ENCODE results near the gene TIMM50. TPM values are rescaled to one million over a fixed set of nuclear protein-coding genes. Genes with fewer than 3 reads are reported as not detected.

Gene TIMM50
- total RNA-seq, 1 donor from 2014 or later, result 97.2 TPM

DNA sequence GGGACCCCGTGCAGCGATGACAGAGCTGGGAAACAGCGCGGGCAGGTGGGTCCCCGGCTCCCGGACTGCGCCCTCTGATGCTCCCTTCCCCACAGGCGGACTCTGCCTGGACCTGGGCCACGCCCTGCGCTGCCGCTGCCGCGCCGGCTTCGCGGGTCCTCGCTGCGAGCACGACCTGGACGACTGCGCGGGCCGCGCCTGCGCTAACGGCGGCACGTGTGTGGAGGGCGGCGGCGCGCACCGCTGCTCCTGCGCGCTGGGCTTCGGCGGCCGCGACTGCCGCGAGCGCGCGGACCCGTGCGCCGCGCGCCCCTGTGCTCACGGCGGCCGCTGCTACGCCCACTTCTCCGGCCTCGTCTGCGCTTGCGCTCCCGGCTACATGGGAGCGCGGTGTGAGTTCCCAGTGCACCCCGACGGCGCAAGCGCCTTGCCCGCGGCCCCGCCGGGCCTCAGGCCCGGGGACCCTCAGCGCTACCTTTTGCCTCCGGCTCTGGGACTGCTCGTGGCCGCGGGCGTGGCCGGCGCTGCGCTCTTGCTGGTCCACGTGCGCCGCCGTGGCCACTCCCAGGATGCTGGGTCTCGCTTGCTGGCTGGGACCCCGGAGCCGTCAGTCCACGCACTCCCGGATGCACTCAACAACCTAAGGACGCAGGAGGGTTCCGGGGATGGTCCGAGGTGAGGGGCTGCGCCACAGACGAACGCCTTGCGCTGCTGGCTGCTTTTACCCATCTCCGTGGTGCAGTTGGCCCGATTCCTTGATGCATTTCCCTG is 26.5 kb downstream of the TIMM50 start:
- no peak for FAIRE-seq
- Histone ChIP-seq H4K20me1 (ENCODE audit: insufficient read depth, low read length) (no peaks in the 10 kb centered on the region), H3K27me3 (ENCODE audit: insufficient read depth, low read length) (peaks cover 5% of the 10 kb centered on the region), H3K4me2 (ENCODE audit: low read length) (peak overlapping the region; percentile 96), H2AFZ (ENCODE audit: low read depth, low read length) (peak overlapping the region; percentile 98), H3K79me2 (ENCODE audit: insufficient read depth, low read length) (no peaks in the 10 kb centered on the region), H3K36me3 (ENCODE audit: insufficient read depth, low read length) (no peaks in the 10 kb centered on the region), H3K9me3 (ENCODE audit: insufficient read depth, low read depth, low read length) (no peaks in the 10 kb centered on the region), H3K4me3 (ENCODE audit: insufficient read depth, low read depth, low read length) (peak overlapping the region; percentile 68), H3K27ac (ENCODE audit: low read depth, low read length) (no peak overlapping the region), H3K9ac (ENCODE audit: low read length) (peak overlapping the region; percentile 63), H3K4me1 (ENCODE audit: insufficient read depth, low read length) (peaks cover 3% of the 10 kb centered on the region)
- no peak overlapping the region for H3K27ac Mint-ChIP-seq (ENCODE audit: unreplicated experiment)
- peak overlapping the region; percentile 83 for H3K4me3 Mint-ChIP-seq (ENCODE audit: unreplicated experiment)
- H3K4me1 Mint-ChIP-seq (ENCODE audit: low read depth, unreplicated experiment), result no peaks in the 10 kb centered on the region
- TF ChIP-seq, protein P1, sequence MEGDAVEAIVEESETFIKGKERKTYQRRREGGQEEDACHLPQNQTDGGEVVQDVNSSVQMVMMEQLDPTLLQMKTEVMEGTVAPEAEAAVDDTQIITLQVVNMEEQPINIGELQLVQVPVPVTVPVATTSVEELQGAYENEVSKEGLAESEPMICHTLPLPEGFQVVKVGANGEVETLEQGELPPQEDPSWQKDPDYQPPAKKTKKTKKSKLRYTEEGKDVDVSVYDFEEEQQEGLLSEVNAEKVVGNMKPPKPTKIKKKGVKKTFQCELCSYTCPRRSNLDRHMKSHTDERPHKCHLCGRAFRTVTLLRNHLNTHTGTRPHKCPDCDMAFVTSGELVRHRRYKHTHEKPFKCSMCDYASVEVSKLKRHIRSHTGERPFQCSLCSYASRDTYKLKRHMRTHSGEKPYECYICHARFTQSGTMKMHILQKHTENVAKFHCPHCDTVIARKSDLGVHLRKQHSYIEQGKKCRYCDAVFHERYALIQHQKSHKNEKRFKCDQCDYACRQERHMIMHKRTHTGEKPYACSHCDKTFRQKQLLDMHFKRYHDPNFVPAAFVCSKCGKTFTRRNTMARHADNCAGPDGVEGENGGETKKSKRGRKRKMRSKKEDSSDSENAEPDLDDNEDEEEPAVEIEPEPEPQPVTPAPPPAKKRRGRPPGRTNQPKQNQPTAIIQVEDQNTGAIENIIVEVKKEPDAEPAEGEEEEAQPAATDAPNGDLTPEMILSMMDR (IDR thresholded peaks at IDR 0.05; ENCODE audit: insufficient read depth, low read depth, low read length), result no peak
- TF ChIP-seq EZH2 (IDR thresholded peaks at IDR 0.05; ENCODE audit: insufficient read depth, low read length), result peak; percentile 64
- peaks cover 55% of the 10 kb centered on the region for H3K27me3 Mint-ChIP-seq (ENCODE audit: low read depth, unreplicated experiment)
- H3K9me3 Mint-ChIP-seq (ENCODE audit: unreplicated experiment), result no peaks in the 10 kb centered on the region
- H3K36me3 Mint-ChIP-seq (ENCODE audit: low read depth, unreplicated experiment), result peaks cover 5% of the 10 kb centered on the region
- peak; percentile 51 for DNase-seq (ENCODE audit: low read depth)

DNA sequence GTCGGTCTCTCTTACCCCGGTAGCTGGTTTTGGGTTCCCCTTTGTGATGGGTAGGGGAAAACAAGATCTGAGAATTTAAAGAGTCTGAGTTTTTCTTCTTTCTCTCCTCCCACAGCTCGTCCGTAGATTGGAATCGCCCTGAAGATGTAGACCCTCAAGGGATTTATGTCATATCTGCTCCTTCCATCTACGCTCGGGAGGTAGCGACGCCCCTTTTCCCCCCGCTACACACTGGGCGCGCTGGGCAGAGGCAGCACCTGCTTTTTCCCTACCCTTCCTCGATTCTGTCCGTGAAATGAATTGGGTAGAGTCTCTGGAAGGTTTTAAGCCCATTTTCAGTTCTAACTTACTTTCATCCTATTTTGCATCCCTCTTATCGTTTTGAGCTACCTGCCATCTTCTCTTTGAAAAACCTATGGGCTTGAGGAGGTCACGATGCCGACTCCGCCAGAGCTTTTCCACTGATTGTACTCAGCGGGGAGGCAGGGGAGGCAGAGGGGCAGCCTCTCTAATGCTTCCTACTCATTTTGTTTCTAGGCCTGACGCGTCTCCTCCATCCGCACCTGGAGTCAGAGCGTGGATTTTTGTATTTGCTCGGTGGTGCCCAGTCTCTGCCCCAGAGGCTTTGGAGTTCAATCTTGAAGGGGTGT is 27.2 kb downstream of the TIMM50 start:
- Mint-ChIP-seq H3K4me3 (ENCODE audit: unreplicated experiment) (peak overlapping the region; percentile 83), H3K9me3 (ENCODE audit: unreplicated experiment) (no peaks in the 10 kb centered on the region), H3K27me3 (ENCODE audit: low read depth, unreplicated experiment) (peaks cover 56% of the 10 kb centered on the region), H3K4me1 (ENCODE audit: low read depth, unreplicated experiment) (no peaks in the 10 kb centered on the region), H3K36me3 (ENCODE audit: low read depth, unreplicated experiment) (peaks cover 5% of the 10 kb centered on the region), H3K27ac (ENCODE audit: unreplicated experiment) (no peak overlapping the region)
- DNase-seq (ENCODE audit: low read depth), result no peak
- H3K4me1 ChIP-seq (ENCODE audit: insufficient read depth, low read length), result peaks cover 3% of the 10 kb centered on the region
- peak overlapping the region; percentile 98 for H2AFZ ChIP-seq (ENCODE audit: low read depth, low read length)
- H3K79me2 ChIP-seq (ENCODE audit: insufficient read depth, low read length), result no peaks in the 10 kb centered on the region
- TF ChIP-seq, protein P1 (IDR thresholded peaks at IDR 0.05; ENCODE audit: insufficient read depth, low read depth, low read length), result no peak
- TF ChIP-seq EZH2 (IDR thresholded peaks at IDR 0.05; ENCODE audit: insufficient read depth, low read length), result peak; percentile 17
- peak overlapping the region; percentile 63 for H3K9ac ChIP-seq (ENCODE audit: low read length)
- H3K4me2 ChIP-seq (ENCODE audit: low read length), result peak overlapping the region; percentile 96
- no peaks in the 10 kb centered on the region for H3K9me3 ChIP-seq (ENCODE audit: insufficient read depth, low read depth, low read length)
- H3K27me3 ChIP-seq (ENCODE audit: insufficient read depth, low read length), result peaks cover 5% of the 10 kb centered on the region
- no peaks in the 10 kb centered on the region for H3K36me3 ChIP-seq (ENCODE audit: insufficient read depth, low read length)
- peak overlapping the region; percentile 68 for H3K4me3 ChIP-seq (ENCODE audit: insufficient read depth, low read depth, low read length)
- H3K27ac ChIP-seq (ENCODE audit: low read depth, low read length), result no peak overlapping the region
- no peaks in the 10 kb centered on the region for H4K20me1 ChIP-seq (ENCODE audit: insufficient read depth, low read length)
- FAIRE-seq, result no peak

All from astrocyte (in vitro differentiated cells and primary cell).